GM21723 (cell line): ENCODE measurements around the gene WDR5B.

ENCODE experiments used
- ATAC-seq: cut with Tn5 transposase; IDR thresholded peaks from one replicate; pipeline ENCODE4 v1.9.1; 2021; ENCODE audit warnings: mild to moderate bottlenecking, moderate library complexity; ENCODE audit not compliant: unreplicated experiment

The WDR5B gene

DNA sequence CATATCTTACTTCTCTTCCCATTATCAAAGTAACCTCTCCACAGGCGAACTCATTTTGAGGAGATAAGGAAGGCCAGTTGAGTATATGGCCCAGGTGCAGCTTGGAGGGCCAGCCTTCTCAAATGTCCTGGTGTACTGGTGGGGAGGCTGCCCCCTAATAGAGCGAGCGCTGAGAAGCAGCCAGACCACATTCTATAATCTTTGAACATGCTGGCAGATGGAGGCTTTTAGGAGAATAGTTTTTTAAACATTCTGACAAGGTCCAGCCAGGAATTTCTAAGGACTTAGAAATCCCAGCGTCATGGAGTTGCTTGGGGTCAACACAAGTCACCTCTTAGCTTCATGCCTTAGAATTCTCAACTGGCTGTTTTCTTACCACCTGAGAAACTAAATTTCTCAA lies 5.8 kb downstream of the WDR5B start:
- no peak for ATAC-seq

DNA sequence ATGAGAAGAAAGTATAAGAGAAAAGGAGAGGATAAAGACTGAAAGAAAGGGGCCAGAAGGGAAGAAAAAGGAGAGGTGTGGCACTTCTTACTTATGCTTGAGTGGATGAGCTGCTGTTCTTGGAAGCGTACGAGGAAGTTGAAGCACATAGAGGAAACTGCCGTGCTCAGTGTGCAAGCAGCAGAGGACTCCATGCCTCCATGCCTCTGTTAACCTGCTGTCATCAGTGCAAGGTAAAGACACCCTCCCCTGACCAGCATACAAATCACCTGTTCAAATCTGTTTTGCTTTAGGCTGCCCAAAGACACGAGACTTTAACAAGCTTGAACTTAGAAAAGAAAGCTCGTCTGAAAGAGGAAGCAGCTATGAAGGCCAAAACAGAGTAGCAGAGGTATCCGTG lies 6.4 kb downstream of the WDR5B start:
- no peak for ATAC-seq

DNA sequence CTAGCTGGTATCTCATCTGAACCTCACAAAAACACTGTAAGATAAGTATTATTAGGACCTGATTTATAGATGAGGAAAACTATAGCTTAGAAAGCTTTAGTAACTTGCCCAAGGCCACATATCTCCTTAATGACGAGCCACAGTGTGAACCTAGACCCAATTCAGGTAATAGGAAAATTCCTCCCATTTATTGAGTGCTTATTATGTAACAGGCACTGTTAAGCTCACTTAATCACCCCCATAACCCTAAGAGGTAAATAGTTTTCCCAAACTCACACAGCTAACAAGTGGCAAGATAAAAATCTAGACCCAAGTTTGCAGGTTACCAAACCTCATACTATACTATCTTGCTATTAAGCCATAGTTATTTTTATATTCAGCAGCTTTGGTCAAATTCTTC lies 7.9 kb downstream of the WDR5B start:
- no peak for ATAC-seq

DNA sequence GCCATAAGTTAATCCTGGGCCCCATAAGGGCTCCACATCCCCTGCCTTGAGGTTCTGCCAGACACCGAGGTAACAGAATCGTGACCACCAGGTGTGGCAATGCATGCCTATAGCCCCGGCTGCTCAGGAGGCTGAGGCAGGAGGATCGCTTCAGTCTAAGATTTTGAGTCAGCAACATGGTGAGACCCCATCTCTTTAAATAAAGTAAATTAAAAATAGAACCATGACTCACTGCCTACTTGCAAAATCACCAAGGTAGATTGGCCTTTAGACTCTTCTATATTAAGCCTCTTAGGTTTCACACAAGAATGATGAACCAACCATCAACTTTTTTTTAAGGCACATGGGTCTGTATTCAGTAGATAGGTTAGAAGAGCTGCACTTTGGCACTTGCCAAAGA lies 9.7 kb downstream of the WDR5B start:
- no peak for ATAC-seq

DNA sequence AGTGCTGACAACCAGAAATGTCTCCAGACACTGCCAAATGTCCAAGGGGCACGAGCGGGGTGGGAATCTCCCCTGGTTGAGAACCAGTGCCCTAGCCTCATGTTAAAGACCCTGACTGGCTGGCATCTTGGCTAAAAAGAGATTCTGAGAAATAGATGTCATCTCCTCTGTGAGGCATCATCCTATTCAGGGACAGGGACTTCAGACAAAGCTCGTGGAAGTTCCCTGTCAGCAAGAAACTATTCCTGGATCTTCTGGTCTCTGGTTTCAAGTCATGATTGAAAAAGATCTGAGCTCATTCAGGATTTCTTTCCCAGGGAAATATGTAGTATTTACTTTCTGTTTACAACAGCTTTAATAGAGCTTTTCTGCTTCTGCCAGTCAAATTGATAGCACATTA lies 10.8 kb downstream of the WDR5B start:
- no peak for ATAC-seq

DNA sequence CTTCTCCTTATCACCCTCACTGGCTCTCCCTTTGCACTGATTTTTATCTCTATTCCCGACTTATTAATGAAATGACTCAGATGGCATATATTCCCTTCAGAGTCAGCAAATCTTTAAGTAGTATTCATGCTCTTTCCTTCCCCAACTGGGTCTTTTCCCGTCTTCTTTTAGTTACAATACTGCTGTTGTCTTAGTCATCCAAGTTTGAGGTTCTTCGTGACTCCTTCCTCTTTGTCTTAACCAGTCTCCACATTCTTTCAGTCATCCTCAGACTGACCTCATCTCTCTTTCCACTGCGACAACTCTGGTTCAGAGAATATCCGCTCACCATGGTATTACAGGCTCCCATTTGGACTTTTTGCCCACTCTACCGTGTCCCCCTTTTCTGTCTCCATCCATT lies 12.4 kb downstream of the WDR5B start:
- ATAC-seq, result no peak

DNA sequence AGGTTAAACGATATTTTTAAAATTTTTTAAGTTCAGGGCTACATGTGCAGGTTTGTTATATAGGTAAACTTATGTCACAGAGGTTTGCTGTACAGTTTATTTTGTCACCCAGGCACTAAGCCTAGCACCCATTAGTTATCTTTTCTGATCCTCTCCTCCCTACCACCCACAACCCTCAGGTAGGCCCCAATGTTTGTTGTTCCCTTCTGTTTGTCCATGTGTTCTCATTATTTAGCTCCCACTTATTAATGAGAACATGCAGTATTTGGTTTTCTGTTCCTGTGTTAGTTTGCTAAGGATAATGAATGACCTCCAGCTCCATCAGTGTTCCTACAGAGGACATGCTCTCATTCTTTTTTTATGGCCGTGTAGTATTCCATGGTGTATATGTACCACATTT lies 16.9 kb downstream of the WDR5B start:
- ATAC-seq, result no peak

DNA sequence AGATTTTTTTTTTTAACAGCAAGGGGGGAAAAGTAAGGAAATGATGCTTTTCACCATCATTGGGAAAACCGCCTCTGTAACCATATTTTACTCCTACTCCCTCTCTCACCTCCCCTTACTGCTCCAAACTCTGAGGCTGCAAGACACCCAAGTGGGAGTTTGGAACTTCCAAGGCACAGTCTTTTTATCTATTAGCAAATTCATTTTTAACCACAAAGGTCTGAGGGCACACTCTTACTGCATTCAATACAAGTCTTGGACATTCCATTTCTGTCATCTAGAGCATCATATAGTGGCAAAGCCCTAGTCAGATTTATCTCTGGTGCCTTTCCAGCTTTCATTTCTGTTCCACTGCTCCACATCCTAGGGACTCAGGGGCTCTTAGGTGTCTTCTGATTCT lies 18.7 kb downstream of the WDR5B start:
- no peak for ATAC-seq

DNA sequence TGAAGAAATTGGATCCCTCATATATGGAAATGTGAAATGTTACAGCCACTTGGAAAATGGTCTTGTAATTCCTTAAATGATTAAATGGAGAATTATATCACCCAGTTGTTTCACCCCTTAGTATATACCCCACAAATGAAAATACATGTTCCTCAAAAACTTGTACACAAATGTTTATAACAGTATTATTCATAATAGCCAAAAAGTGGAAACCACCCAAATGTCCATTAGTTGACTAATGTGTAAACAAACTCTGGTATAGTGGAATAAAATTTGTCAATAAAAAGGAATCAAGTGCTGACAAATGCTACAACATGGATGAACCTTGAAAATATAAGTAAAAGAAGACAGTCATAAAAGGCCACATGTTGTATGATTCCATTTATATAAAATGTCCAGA lies 19.4 kb downstream of the WDR5B start:
- ATAC-seq, result no peak

DNA sequence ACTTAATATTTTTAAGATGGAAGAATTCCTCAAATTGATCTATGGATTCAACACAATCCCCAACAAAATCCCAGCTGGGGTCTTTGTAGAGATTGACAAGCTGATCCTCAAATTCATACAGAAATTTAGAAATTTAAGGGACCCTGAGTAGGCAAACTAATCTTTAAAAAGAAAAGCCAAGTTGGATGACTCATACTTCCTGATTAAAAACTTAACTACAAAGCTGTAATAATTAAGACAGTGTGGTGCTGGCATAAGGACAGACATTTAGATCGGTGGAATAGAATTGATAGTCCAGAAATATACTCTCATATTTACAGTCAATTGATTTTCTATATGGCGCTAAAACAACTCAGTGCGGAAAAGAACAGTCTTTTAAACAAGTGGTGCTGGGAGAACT lies 20.3 kb downstream of the WDR5B start:
- ATAC-seq, result no peak

DNA sequence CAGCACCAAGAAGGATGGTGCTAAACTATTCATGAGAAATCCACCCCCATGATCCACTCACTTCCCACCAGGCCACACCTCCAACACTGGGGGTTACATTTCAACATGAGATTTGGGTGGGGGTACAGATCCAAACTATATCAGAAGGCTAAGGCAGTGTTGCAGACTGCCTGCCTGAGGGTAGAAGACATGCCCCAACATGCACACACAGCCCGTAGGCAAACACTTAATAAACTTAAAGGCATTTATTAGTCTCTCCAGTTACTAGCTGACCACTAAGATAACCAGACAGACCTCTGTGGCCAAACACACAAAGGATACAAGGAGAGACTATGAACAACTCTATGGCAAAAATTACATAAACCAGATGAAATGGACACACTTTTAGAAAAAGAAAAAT lies 21.7 kb downstream of the WDR5B start:
- no peak for ATAC-seq

DNA sequence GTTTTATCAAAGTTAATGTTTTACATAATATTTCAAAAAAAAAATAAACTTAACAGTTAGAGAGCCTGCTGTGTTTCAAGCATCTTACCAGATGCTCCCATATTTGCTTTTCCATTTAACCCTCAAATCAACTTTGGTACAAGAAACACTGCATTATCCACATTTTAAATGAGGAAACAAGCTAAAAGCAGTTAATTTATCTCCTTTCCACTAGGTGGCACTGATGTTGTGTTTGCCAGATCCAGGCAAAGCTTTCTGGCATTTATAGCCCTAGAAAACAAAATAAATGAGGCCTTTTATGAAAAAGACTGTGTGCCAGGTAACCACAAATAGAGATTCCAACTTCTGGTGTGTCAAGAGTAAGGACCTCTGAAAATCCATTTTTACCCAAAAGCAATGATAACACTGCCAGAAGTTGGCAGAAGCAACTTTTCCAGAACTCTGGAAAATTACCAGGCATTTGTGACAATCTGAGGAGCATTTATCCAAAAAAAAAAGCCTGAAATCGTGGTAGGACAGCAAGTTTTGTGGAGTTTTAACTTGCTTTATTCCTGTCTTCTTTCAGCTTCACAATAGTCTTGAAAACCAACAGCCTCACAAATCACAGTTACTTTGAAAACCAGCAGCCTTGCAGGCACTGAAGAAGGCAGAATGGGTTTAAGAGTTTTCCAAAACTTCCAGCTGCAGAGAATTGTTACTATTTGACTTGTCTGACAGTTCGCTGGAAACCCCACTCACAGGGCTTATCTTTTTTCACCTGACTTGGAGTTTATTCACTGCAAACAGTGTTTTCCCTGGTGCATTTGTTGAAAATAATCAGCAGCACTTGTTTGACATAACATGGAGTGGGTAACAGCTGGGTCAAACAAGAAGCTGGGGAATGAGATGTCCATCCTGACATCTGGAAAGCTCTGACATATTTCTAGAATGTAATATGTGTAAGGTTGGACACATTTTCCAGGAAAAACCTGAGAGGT lies 22.7 kb downstream of the WDR5B start:
- no peak for ATAC-seq

DNA sequence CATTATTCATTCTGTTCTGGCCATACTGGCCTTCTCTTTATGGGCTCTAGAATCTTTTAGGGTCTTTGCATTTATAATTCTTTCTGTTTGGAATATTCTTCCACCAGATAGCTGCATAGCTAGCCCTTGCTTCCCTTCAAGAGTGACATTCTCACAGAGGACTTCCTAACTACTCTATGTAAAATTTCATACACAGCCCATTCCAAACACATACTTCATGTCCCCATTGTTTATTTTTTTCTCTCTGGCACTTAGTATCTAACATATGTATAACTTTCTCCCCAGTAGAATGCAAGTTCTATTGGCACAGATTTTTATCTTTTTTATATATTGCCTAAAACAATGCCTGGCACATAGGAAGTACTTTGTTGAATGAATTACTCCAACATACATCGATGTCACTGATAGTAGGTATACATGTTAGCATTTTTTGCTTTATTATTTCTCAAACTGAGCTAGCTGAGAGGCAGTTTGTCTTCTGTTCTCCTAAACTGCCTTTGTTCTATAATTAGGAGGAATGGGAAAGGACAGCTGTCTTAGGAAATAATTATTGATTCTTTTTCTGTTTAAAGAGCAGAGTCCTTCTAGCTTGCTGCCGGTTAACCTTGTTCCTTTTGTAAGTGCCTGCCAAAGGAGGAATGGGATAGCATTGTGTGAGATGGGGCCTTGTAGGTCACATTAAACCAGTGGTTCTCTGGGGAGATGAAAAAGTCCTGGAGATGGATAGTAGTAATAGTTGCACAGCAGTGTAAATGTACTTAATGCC lies 24.0 kb downstream of the WDR5B start:
- no peak for ATAC-seq

DNA sequence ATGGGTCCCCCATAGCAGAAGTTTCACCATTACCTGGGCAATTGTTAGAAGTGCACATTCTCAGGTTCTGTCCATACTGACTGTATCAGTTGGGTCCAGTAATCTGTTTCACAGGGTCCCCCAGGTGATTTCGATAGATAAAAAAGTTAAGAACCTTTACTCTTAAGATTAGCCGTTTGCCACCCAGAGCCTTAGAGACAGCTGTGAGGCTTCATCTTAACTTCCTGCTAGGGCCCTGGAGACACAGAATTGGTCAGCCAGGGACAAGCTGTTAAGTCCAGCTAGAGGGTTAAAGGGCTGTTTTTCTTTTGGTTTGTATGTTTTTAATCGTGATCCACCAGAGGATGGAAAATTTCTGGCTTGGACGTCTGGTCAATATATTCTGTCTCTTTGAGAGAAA lies 25.2 kb downstream of the WDR5B start:
- ATAC-seq, result no peak

DNA sequence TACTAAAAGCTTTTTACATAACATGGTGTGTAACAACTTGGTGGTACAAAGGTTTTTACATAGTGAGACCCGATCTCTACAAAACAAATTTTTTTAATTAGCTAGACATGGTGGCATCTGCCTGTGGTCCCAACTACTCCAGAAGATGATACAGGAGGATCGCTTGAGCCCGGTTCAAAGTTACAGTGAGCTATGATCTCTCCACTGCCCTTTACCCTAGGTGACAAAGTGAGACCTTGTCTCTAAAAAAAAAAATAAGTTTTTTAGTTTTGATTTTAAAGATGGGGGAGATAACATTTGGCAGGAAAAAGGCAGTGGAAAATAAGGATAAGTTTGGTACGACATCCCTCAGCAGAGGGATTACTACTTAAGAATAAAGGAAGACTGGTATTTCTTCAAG lies 26.0 kb downstream of the WDR5B start:
- ATAC-seq, result no peak

DNA sequence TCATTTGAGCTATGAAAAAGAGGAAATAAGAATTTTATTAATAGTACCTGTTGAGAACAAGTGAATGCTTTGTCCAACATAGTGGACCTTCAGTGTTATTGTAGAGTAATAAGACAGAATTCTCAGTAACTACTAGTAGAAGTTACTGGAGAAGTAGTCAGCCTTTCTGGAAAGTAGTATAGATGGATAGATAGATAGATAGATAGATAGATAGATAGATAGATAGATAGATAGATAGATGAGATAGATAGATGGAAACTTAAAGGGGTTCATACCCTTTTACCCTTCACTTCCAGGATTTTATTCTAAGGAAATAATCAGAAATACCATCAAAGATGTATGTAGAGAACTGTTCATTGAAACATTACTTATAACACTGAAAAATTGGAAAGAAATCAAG lies 26.7 kb downstream of the WDR5B start:
- ATAC-seq, result no peak

DNA sequence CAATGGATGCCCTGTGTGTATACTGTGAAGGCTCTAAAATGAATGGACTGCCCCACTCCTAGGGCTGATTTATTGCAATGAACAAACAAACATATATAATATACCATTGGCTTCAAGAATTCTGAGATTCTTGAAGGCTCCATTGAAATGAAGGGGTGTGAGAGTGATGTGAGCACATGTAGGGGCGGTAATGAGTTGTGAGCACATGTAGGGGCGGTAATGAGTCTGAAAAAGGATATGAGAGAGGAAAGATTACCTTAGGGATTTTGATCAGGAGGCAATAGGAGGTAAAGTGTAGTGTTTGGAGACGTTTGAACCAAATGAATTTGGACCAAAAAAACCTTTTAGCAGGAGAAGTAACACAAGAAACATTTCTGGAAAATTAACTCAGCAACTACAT lies 28.2 kb downstream of the WDR5B start:
- no peak for ATAC-seq

DNA sequence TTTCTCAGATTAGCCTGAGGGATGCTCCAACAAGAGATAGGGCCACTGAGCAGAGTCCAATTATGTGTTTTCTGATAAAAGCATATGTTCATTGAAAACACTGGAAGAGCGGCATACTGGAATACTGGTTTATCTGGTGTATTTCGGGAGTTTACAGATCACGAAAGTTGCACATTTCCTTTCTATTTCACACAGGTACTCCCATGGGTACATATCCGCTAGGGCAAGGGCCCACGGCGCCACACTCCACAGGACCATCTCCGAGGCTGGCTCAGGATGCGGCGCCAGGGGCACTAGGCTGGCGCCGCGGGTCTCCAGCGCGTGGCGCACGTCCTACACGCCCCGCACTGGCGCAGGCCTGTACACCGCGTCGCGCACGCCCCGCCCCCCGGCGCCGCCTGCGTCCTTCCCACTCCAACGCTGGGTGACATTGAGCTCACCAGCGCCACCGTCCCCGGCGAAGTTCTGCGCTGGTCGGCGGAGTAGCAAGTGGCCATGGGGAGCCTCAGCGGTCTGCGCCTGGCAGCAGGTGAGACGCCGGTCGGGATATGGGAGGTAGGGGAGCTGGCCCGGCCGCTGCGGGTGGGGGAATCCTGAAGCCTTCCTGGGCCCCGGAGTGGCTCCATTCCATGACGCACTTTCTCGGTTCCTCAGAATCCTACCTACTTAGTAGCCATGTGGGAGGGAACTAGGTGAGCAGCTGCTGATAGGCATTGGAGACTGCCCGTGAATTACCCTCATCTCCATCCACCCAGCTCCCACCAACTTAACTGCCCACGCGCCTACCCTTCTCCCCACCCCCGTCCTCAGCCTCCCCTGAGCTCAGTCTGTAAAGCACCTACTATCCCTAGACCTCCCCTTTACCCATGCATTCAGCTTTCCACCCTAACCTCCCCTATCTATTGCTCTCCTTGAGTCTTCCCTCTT lies 31.8 kb downstream of the WDR5B start, which contains the start of gene FAM162A:
TSS of gene FAM162A (plus strand) at position 412 of the 927 bp plus-strand sequence. CDS start at position 496, 84 bp downstream.
- ATAC-seq, result peak; percentile 88

DNA sequence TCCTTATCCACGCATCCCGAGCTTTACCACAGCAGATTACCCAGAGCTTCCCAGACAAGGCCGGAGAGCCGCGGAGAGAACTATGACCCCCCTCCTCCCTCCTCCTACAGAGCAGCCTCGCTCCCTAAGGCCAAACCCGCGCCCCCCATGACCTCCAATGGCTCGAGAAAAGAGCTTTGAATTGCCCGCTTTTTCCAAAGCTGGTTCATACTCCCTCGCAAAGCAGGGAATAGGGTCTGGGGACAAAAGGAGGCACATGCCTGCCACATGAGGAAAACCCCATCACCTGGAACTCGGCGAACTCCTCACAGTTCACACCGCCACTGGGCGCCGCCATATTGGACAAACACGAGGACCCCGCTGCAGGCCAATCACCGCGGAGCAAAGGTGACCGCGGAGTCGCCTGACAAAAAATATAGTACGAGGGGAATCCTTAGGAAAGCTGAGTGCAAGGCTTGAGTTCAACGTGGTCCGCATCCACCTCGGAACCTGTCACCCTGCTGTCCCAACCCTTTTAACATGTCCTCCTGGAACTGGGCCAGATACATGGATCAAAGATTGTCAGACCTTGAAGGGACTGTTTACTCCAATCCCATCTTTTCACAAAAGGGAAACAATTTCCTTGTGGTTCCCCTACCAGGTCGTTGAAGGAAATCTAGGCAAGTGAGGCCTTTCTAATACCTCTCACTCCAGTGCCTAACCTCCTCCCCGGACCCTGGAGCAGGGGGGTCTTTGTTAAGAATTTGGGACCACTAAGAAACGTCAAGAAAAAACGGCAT lies 32.8 kb downstream of the WDR5B start, which contains the start of gene MIX23:
TSS of gene MIX23 (minus strand) at position 344 of the 779 bp plus-strand sequence. CDS start at position 337, 7 bp downstream.
- ATAC-seq, result peak; percentile 45

DNA sequence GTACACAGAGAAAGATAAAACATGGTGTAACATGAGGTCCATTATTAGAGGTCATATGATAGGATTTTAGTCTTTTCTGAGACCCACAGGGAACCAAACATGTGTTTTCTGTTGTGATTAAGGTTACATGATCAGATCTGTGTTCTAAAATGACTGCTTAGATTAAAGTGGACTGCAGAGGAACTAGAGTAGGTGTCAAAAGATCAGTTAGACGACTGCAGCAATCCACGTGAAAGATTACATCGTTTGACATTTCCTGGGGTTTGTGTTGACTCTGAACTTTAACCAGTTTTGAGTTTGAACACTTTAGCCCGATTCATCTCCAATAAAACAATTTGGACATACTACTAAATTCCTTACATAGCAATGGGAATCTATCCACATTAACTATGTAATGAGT lies 37.9 kb downstream of the WDR5B start:
- no peak for ATAC-seq
